Measurements from ENCODE around the gene MAN2B2. TPM values are rescaled to one million over a fixed set of nuclear protein-coding genes. Genes with fewer than 3 reads are reported as not detected.

Gene MAN2B2
- total RNA-seq, 1 donor from 2014 or later: 24.2 TPM

GRCh38 chr4:6603128-6603527 is 28.1 kb downstream of the MAN2B2 start:
- Mint-ChIP-seq H3K27ac (no peak overlapping the region), H3K4me1 (no peaks in the 10 kb centered on the region), H3K4me3 (no peak overlapping the region), H3K9me3 (peaks cover 9% of the 10 kb centered on the region), H3K36me3 (ENCODE audit: low read depth) (peaks cover 90% of the 10 kb centered on the region), H3K27me3 (no peaks in the 10 kb centered on the region)
- intact Hi-C loops (cut with micrococcal nuclease): no loop called here
- no peak for TF ChIP-seq CTCF (IDR thresholded peaks at IDR 0.05)
- ChIA-PET CTCF (no interaction called here), POLR2A (no interaction called here)
- DNase-seq (no peak), ATAC-seq (ENCODE audit: low read depth) (no peak)

- DNase-seq: no peak
- intact Hi-C loops (cut with micrococcal nuclease): no loop called here
- Mint-ChIP-seq H3K9me3 (peaks cover 9% of the 10 kb centered on the region), H3K27me3 (no peaks in the 10 kb centered on the region), H3K4me3 (no peak overlapping the region), H3K27ac (no peak overlapping the region), H3K36me3 (ENCODE audit: low read depth) (peaks cover 95% of the 10 kb centered on the region), H3K4me1 (no peaks in the 10 kb centered on the region)
- no peak for ATAC-seq (ENCODE audit: low read depth)
- ChIA-PET POLR2A (interaction anchor here (0.9 kb wide), 1 partner anchor 36 kb away, joined by 4 read pairs; the partner anchor contains the start of gene MRFAP1), CTCF (no interaction called here)
- no peak for TF ChIP-seq CTCF (IDR thresholded peaks at IDR 0.05)
These were observed 30.1 kb downstream of the MAN2B2 start for GRCh38 chr4:6605114-6605513.

GRCh38 chr4:6605605-6606004 is 30.6 kb downstream of the MAN2B2 start:
- H3K4me1 Mint-ChIP-seq: no peaks in the 10 kb centered on the region
- H3K9me3 Mint-ChIP-seq: peaks cover 9% of the 10 kb centered on the region
- POLR2A ChIA-PET: no interaction called here
- H3K27me3 Mint-ChIP-seq: no peaks in the 10 kb centered on the region
- H3K36me3 Mint-ChIP-seq (ENCODE audit: low read depth): peaks cover 95% of the 10 kb centered on the region
- intact Hi-C loops (cut with micrococcal nuclease): no loop called here
- no peak for TF ChIP-seq CTCF (IDR thresholded peaks at IDR 0.05)
- DNase-seq (no peak), ATAC-seq (ENCODE audit: low read depth) (no peak)
- H3K27ac Mint-ChIP-seq: no peak overlapping the region
- CTCF ChIA-PET: no interaction called here
- H3K4me3 Mint-ChIP-seq: no peak overlapping the region

- H3K4me1 Mint-ChIP-seq: no peaks in the 10 kb centered on the region
- H3K27ac Mint-ChIP-seq: no peak overlapping the region
- CTCF ChIA-PET: no interaction called here
- peaks cover 9% of the 10 kb centered on the region for H3K9me3 Mint-ChIP-seq
- DNase-seq (no peak), ATAC-seq (ENCODE audit: low read depth) (no peak)
- POLR2A ChIA-PET: interaction anchor here (0.6 kb wide), 1 partner anchor 93 kb away, joined by 5 read pairs; no protein-coding TSS in a partner anchor
- no peak for TF ChIP-seq CTCF (IDR thresholded peaks at IDR 0.05)
- no peak overlapping the region for H3K4me3 Mint-ChIP-seq
- intact Hi-C loops (cut with micrococcal nuclease): no loop called here
- peaks cover 93% of the 10 kb centered on the region for H3K36me3 Mint-ChIP-seq (ENCODE audit: low read depth)
- H3K27me3 Mint-ChIP-seq: no peaks in the 10 kb centered on the region
These were observed 31.7 kb downstream of the MAN2B2 start for GRCh38 chr4:6606465-6607235.

- intact Hi-C loops (cut with micrococcal nuclease): no loop called here
- no peak overlapping the region for H3K27ac Mint-ChIP-seq
- peaks cover 9% of the 10 kb centered on the region for H3K9me3 Mint-ChIP-seq
- no peak overlapping the region for H3K4me3 Mint-ChIP-seq
- H3K27me3 Mint-ChIP-seq: no peaks in the 10 kb centered on the region
- no peak for DNase-seq
- peaks cover 92% of the 10 kb centered on the region for H3K36me3 Mint-ChIP-seq (ENCODE audit: low read depth)
- no peak for TF ChIP-seq CTCF (IDR thresholded peaks at IDR 0.05)
- CTCF ChIA-PET: no interaction called here
- POLR2A ChIA-PET: no interaction called here
- ATAC-seq (ENCODE audit: low read depth): no peak
- no peaks in the 10 kb centered on the region for H3K4me1 Mint-ChIP-seq
These were observed 32.5 kb downstream of the MAN2B2 start for GRCh38 chr4:6607368-6608055.
